Ramos (cell line): ENCODE measurements around the gene SLC25A39.
"Not testable (repeated sequence)": the region's sequence is repeated elsewhere in the genome, so short reads cannot be mapped to it uniquely, and the experiment has no call there.

Experiments
- in situ Hi-C: fragments of 300-500 bp; cut with MboI; formaldehyde crosslinking; loops from one replicate; pipeline ENCODE4 v1.14.3; 2022; ENCODE audit warnings: low sequenced_read_pairs; ENCODE audit not compliant: unreplicated experiment

Gene SLC25A39

GRCh38 chr17:44335968-44336367, 11.3 kb upstream of the SLC25A39 start:
- in situ Hi-C loops = no loop called here

- in situ Hi-C loops = no loop called here
Measured at GRCh38 chr17:44335564-44335963, 10.9 kb upstream of the SLC25A39 start.

- in situ Hi-C loops = no loop called here
Measured at GRCh38 chr17:44334727-44335126, 10.1 kb upstream of the SLC25A39 start.

GRCh38 chr17:44334315-44334714, 9.7 kb upstream of the SLC25A39 start:
- in situ Hi-C loops = no loop called here

- in situ Hi-C loops = no loop called here
Measured at GRCh38 chr17:44333371-44333770, 8.7 kb upstream of the SLC25A39 start.

GRCh38 chr17:44331249-44331760, 6.7 kb upstream of the SLC25A39 start:
- in situ Hi-C loops = no loop called here

GRCh38 chr17:44330263-44330662, 5.6 kb upstream of the SLC25A39 start:
- in situ Hi-C loops = not testable (repeated sequence)

- in situ Hi-C loops = not testable (repeated sequence)
Measured at GRCh38 chr17:44329516-44329915, 4.9 kb upstream of the SLC25A39 start.

- in situ Hi-C loops = no loop called here
Measured at GRCh38 chr17:44327715-44328449, 3.3 kb upstream of the SLC25A39 start.

GRCh38 chr17:44326861-44327444, 2.3 kb upstream of the SLC25A39 start:
- in situ Hi-C loops = no loop called here

GRCh38 chr17:44324092-44324570, 492 bp downstream of the SLC25A39 start:
- in situ Hi-C loops = loop anchor here (5.0 kb wide), 1 partner anchor 112 kb away; no protein-coding TSS in a partner anchor

GRCh38 chr17:44323359-44324091, 1.1 kb downstream of the SLC25A39 start:
- in situ Hi-C loops = loop anchor here (5.0 kb wide), 1 partner anchor 111 kb away; no protein-coding TSS in a partner anchor

GRCh38 chr17:44322236-44322895, 2.3 kb downstream of the SLC25A39 start:
- in situ Hi-C loops = loop anchor here (5.0 kb wide), 1 partner anchor 110 kb away; no protein-coding TSS in a partner anchor

- in situ Hi-C loops = loop anchor here (5.0 kb wide), 1 partner anchor 109 kb away; no protein-coding TSS in a partner anchor
Measured at GRCh38 chr17:44321246-44322120, 3.1 kb downstream of the SLC25A39 start.

GRCh38 chr17:44320066-44320465, 4.6 kb downstream of the SLC25A39 start:
- in situ Hi-C loops = loop anchor here (5.0 kb wide), 1 partner anchor 108 kb away; no protein-coding TSS in a partner anchor

- in situ Hi-C loops = no loop called here
Measured at GRCh38 chr17:44318077-44318892, 6.3 kb downstream of the SLC25A39 start.

- in situ Hi-C loops = no loop called here
Measured at GRCh38 chr17:44317545-44317944, 7.1 kb downstream of the SLC25A39 start.
